CD1c-positive myeloid dendritic cell (primary cell): Measurements from ENCODE around the gene GHITM.

ENCODE experiments used
- DNase-seq: peaks from one replicate; pipeline ENCODE4 v3.0.0-alpha.2; 2016; ENCODE audit errors: extremely low spot score

The GHITM gene

DNA sequence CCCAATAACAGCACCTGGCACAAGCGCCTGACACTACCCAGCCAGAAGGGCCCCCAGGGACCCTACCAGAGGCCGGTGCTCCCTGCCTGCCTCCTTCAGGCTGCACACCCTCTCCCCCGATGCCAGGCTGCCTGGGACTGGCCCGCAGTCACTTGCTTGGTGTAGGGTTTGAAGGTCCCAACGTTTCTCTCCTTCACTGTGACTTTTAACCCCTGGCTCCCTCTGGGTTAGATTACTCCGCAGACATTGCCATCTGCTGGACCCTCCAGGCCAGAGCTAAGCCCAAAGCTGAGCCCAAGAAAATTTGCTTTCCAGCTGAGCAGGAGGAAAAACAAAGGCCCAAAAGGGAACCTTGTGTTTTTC is 61.9 kb downstream of the GHITM start:
- no peak for DNase-seq

DNA sequence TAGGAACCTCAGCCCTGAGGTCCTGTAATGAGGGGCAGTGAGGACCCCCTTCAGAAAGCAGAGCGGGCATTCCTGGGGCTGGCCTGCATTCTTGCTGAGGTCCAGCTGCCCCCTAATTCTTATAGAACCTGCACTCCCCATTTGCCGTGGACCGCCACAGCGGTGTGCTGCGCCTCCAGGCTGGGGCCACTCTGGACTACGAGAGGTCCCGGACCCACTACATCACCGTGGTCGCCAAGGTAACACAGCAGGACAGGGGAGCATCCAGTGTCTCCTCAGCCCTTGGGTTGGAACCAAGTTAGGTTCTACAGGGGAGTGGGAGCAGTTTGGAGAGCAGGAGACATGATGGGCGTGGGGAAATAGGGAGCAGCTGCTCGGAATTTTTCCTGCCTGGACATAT is 62.4 kb downstream of the GHITM start:
- no peak for DNase-seq

DNA sequence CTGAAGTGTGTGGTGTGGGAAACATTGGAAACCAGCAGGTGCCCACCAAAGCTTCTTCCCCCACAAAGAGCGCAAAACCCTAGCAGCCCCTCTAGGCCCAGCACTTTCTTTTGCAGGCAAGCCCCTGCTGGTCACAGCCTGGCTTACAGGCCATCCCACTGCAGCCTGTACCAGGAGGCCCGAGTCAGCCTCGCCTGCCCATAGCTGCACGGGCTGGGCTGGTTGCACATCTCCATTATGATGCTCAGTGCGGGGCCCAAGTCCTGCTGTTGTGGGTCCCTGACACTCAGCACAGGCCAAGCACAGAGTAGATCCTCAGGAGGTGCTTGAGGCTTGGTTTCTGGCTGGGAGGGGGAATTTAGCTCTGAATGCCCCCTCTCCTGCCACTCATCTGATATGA is 63.0 kb downstream of the GHITM start:
- no peak for DNase-seq
